Skin epidermis (tissue), 12 donors: Measurements from ENCODE around the gene UQCRQ.
"Not testable (repeated sequence)": the region's sequence is repeated elsewhere in the genome, so short reads cannot be mapped to it uniquely, and the experiment has no call there.

Experiments
- H3K27ac ChIP-seq, 21 experiments: fragments of 200-600 bp; sonication (generic) in 11 of 21; one replicate each; pipeline ENCODE4 v1.5.0; 2020; ENCODE audit warnings: mild to moderate bottlenecking in 3 of 21, inconsistent platforms in 2 of 21, moderate library complexity in 2 of 21
- H3K4me3 ChIP-seq, 7 experiments: fragments of 200-600 bp; sonication (generic) in 2 of 7; one replicate each; pipeline ENCODE4 v1.5.0; 2020; ENCODE audit warnings: inconsistent platforms in 2 of 7, mild to moderate bottlenecking in 2 of 7, moderate library complexity in 1 of 7

Gene UQCRQ

GRCh38 chr5:132831095-132831860, 35.2 kb upstream of the UQCRQ start:
- Histone ChIP-seq H3K4me3 (peak overlapping the region in 5 of 7 experiments; percentile 54 to 65 (median 57)), H3K27ac (peak overlapping the region in 8 of 21 experiments; percentile 15 to 81 (median 76))

- no peak overlapping the region for H3K27ac ChIP-seq
Measured at GRCh38 chr5:132832612-132833011, 33.8 kb upstream of the UQCRQ start.

GRCh38 chr5:132834057-132834456, 32.4 kb upstream of the UQCRQ start:
- no peak overlapping the region for H3K27ac ChIP-seq

More at GRCh38 chr5:132832612-132833011, 33.8 kb upstream of the UQCRQ start:
- H3K4me3 ChIP-seq = no peak overlapping the region

GRCh38 chr5:132836852-132837251, 29.6 kb upstream of the UQCRQ start:
- Histone ChIP-seq H3K4me3 (no peak overlapping the region), H3K27ac (no peak overlapping the region)

More at GRCh38 chr5:132834057-132834456, 32.4 kb upstream of the UQCRQ start:
- H3K4me3 ChIP-seq = no peak overlapping the region

GRCh38 chr5:132837868-132838267, 28.6 kb upstream of the UQCRQ start:
- peak overlapping the region in 5 of 21 experiments; percentile 11 to 82 (median 29) for H3K27ac ChIP-seq
- no peak overlapping the region for H3K4me3 ChIP-seq

- Histone ChIP-seq H3K4me3 (no peak overlapping the region), H3K27ac (peak overlapping the region in 16 of 21 experiments; percentile 52 to 82 (median 72))
Measured at GRCh38 chr5:132838516-132839282, 27.7 kb upstream of the UQCRQ start.

GRCh38 chr5:132839426-132840301, 26.8 kb upstream of the UQCRQ start:
- Histone ChIP-seq H3K27ac (peak overlapping the region in 19 of 21 experiments; percentile 18 to 82 (median 72)), H3K4me3 (no peak overlapping the region)

GRCh38 chr5:132840313-132840712, 26.1 kb upstream of the UQCRQ start:
- Histone ChIP-seq H3K27ac (peak overlapping the region in 18 of 21 experiments; percentile 3 to 82 (median 72)), H3K4me3 (no peak overlapping the region)

- H3K27ac ChIP-seq = peak overlapping the region in 15 of 21 experiments; percentile 3 to 82 (median 72)
- H3K4me3 ChIP-seq = no peak overlapping the region
Measured at GRCh38 chr5:132840896-132841295, 25.5 kb upstream of the UQCRQ start.

- Histone ChIP-seq H3K27ac (peak overlapping the region in 5 of 21 experiments; percentile 59 to 82 (median 78)), H3K4me3 (no peak overlapping the region)
Measured at GRCh38 chr5:132841305-132841704, 25.1 kb upstream of the UQCRQ start.

GRCh38 chr5:132848270-132848669, 18.2 kb upstream of the UQCRQ start:
- H3K4me3 ChIP-seq = no peak overlapping the region
- no peak overlapping the region for H3K27ac ChIP-seq

GRCh38 chr5:132849347-132849746, 17.1 kb upstream of the UQCRQ start:
- Histone ChIP-seq H3K27ac (no peak overlapping the region), H3K4me3 (no peak overlapping the region)

- Histone ChIP-seq H3K4me3 (no peak overlapping the region), H3K27ac (no peak overlapping the region)
Measured at GRCh38 chr5:132850066-132850465, 16.4 kb upstream of the UQCRQ start.

GRCh38 chr5:132853323-132853722, 13.1 kb upstream of the UQCRQ start:
- H3K27ac ChIP-seq = no peak overlapping the region
- no peak overlapping the region for H3K4me3 ChIP-seq

GRCh38 chr5:132853790-132854189, 12.7 kb upstream of the UQCRQ start:
- H3K27ac ChIP-seq = no peak overlapping the region
- H3K4me3 ChIP-seq = no peak overlapping the region

GRCh38 chr5:132854301-132854700, 12.1 kb upstream of the UQCRQ start:
- Histone ChIP-seq H3K4me3 (no peak overlapping the region), H3K27ac (no peak overlapping the region)

GRCh38 chr5:132854992-132855391, 11.4 kb upstream of the UQCRQ start:
- H3K4me3 ChIP-seq, H3K27ac ChIP-seq: not testable (repeated sequence)

- Histone ChIP-seq H3K4me3 (no peak overlapping the region), H3K27ac (no peak overlapping the region)
Measured at GRCh38 chr5:132856011-132856410, 10.4 kb upstream of the UQCRQ start.

GRCh38 chr5:132859889-132860437, 6.5 kb upstream of the UQCRQ start:
- Histone ChIP-seq H3K4me3 (no peak overlapping the region), H3K27ac (no peak overlapping the region)

GRCh38 chr5:132860742-132861141, 5.7 kb upstream of the UQCRQ start:
- Histone ChIP-seq H3K4me3 (no peak overlapping the region), H3K27ac (no peak overlapping the region)
